Liver (tissue), 9 donors: Measurements from ENCODE around the gene SLC38A10. TPM values are rescaled to one million over a fixed set of nuclear protein-coding genes. Genes with fewer than 3 reads are reported as not detected.

Experiments used
- DNase-seq: peaks from one replicate; pipeline ENCODE4 v3.0.0-alpha.2; 2017; ENCODE audit warnings: low spot score
- H3K27ac ChIP-seq, 2 donors: one replicate each; pipeline ENCODE4 v1.7.0; 2013; ENCODE audit warnings: inconsistent platforms in 2 of 2, low read length in 2 of 2, control low read depth in 1 of 2, low read depth in 1 of 2, mild to moderate bottlenecking in 1 of 2
- H3K27me3 ChIP-seq, 4 donors: one replicate each; pipeline versions ENCODE4 v1.6.1 to v1.7.0; 2013; ENCODE audit warnings: low read length in 3 of 4, inconsistent platforms in 1 of 4, mild to moderate bottlenecking in 1 of 4, moderate library complexity in 1 of 4; ENCODE audit not compliant: control insufficient read depth in 4 of 4, insufficient read depth in 4 of 4
- H3K36me3 ChIP-seq, 4 donors: one replicate each; pipeline versions ENCODE4 v1.6.1 to v1.7.0; 2013; ENCODE audit warnings: low read length in 3 of 4, mild to moderate bottlenecking in 3 of 4, low read depth in 1 of 4, moderate library complexity in 1 of 4; ENCODE audit not compliant: control insufficient read depth in 4 of 4, insufficient read depth in 3 of 4
- H3K4me1 ChIP-seq, 4 donors: one replicate each; pipeline versions ENCODE4 v1.6.1 to v1.7.0; 2013; ENCODE audit warnings: low read length in 3 of 4, mild to moderate bottlenecking in 3 of 4, moderate library complexity in 1 of 4; ENCODE audit not compliant: control insufficient read depth in 4 of 4, insufficient read depth in 4 of 4
- H3K4me3 ChIP-seq, 3 donors: one replicate each; pipeline versions ENCODE4 v1.6.1 to v1.7.0; 2013; ENCODE audit warnings: low read length in 3 of 3, control low read depth in 1 of 3, low read depth in 1 of 3, mild to moderate bottlenecking in 1 of 3
- H3K9ac ChIP-seq, 2 donors: one replicate each; pipeline ENCODE4 v1.7.0; 2013; ENCODE audit warnings: low read length in 2 of 2, mild to moderate bottlenecking in 2 of 2, moderate library complexity in 2 of 2, control low read depth in 1 of 2, low read depth in 1 of 2
- H3K9me3 ChIP-seq, 4 donors: one replicate each; pipeline versions ENCODE4 v1.6.1 to v1.7.0; 2013; ENCODE audit warnings: low read length in 3 of 4; ENCODE audit not compliant: control insufficient read depth in 4 of 4
- ATF3 ChIP-seq: IDR thresholded peaks from 2 replicates; pipeline ENCODE4 v1.6.1; 2016; ENCODE audit warnings: antibody characterized with exemption
- CTCF ChIP-seq: fragments of 150-350 bp; IDR thresholded peaks from 2 replicates; pipeline ENCODE4 v1.5.1; 2017; ENCODE audit warnings: improper control_type of control experiment, low read depth, low read length; ENCODE audit not compliant: missing input control
- EGR1 ChIP-seq, 2 donors: IDR thresholded peaks; 2 replicates each; pipeline ENCODE4 v1.6.1; 2016 to 2018; ENCODE audit warnings: antibody characterized with exemption in 2 of 2, low read depth in 2 of 2
- FOXA1 ChIP-seq: IDR thresholded peaks from 2 replicates; pipeline ENCODE4 v1.6.1; 2016; ENCODE audit warnings: antibody characterized with exemption
- GABPA ChIP-seq, 2 donors: IDR thresholded peaks in 1 of 2; conservative IDR thresholded peaks in 1 of 2; 2 replicates each; pipeline ENCODE4 v1.6.1; 2016; ENCODE audit warnings: antibody characterized with exemption in 2 of 2, mild to moderate bottlenecking in 1 of 2, moderate library complexity in 1 of 2
- HNF4A ChIP-seq, 2 donors: conservative IDR thresholded peaks; 2 replicates each; pipeline ENCODE4 v1.6.1; 2016; ENCODE audit warnings: antibody characterized with exemption in 2 of 2, mild to moderate bottlenecking in 2 of 2
- HNF4G ChIP-seq: IDR thresholded peaks from 2 replicates; pipeline ENCODE4 v1.6.1; 2016; ENCODE audit warnings: antibody characterized with exemption
- JUND ChIP-seq, 2 donors: IDR thresholded peaks; 2 replicates each; pipeline ENCODE4 v1.6.1; 2016; ENCODE audit warnings: antibody characterized with exemption in 2 of 2
- NR2F2 ChIP-seq: IDR thresholded peaks from 2 replicates; pipeline ENCODE4 v1.6.1; 2016; ENCODE audit warnings: antibody characterized with exemption
- RAD21 ChIP-seq, 2 donors: IDR thresholded peaks; 2 replicates each; pipeline ENCODE4 v1.6.1; 2016; ENCODE audit warnings: antibody characterized with exemption in 2 of 2, mild to moderate bottlenecking in 2 of 2
- SP1 ChIP-seq: IDR thresholded peaks from 2 replicates; pipeline ENCODE4 v1.6.1; 2018; ENCODE audit warnings: antibody characterized with exemption, mild to moderate bottlenecking
- TAF1 ChIP-seq: conservative IDR thresholded peaks from 2 replicates; pipeline ENCODE4 v1.6.1; 2016; ENCODE audit warnings: antibody characterized with exemption, mild to moderate bottlenecking
- YY1 ChIP-seq: IDR thresholded peaks from 2 replicates; pipeline ENCODE4 v1.6.1; 2016; ENCODE audit warnings: antibody characterized with exemption, mild to moderate bottlenecking
- ZBTB33 ChIP-seq: IDR thresholded peaks from 2 replicates; pipeline ENCODE4 v1.6.1; 2016; ENCODE audit warnings: antibody characterized with exemption
- WGBS: extraction: QIAGEN DNeasy Blood & Tissue Kit; methylation state at CpG from one replicate; pipeline ENCODE4 v1.1.7; 2013; 5-methylcytosine and 5-hydroxymethylcytosine counted together
- polyA plus RNA-seq, 2 donors: library from polyadenylated mRNA; stranded (reverse) in 1 of 2; unstranded in 1 of 2; fragments of 200-250 nt in 1 of 2; fragments of >200 nt in 1 of 2; fragmentation: Nextera tagmentation in 1 of 2; extraction: Ambion mirVana in 1 of 2; gene quantifications; one replicate each; pipeline versions ENCODE4 v1.2.1 to v1.2.3, GENCODE V29; 2013 to 2015
- total RNA-seq, 2 donors: library from RNA; depleted of rRNA; stranded (reverse); fragments of >200 nt; gene quantifications; one replicate each; pipeline ENCODE4 v1.2.3, GENCODE V29; 2014
- donor health status: healthy.
- donor health status: healthy.
- donor health status: healthy.
- donor health status: healthy.
- donor health status: healthy.

Gene SLC38A10
- total and polyA plus RNA-seq, 4 donors: 29.3 to 117 (median 54.7) TPM

- Histone ChIP-seq H3K27me3 (no peaks in the 10 kb centered on the region), H3K4me1 (peaks cover 27 to 58% (median 44%) of the 10 kb centered on the region in 4 donors), H3K9ac (peak overlapping the region; percentile 75 to 91), H3K4me3 (peak overlapping the region; percentile 85 to 90 (median 87)), H3K9me3 (no peaks in the 10 kb centered on the region), H3K36me3 (no peaks in the 10 kb centered on the region), H3K27ac (peak overlapping the region; percentile 95 to 98)
- no peak for TF ChIP-seq ATF3
- no peak for TF ChIP-seq ZBTB33
- no peak for TF ChIP-seq NR2F2
- DNase-seq: no peak
- 22% methylated on average over 55 of the region's 55 CpGs for WGBS
Observed at GRCh38 chr17:81342269-81343070, 47.4 kb upstream of the SLC38A10 start.

- no peaks in the 10 kb centered on the region for H3K9me3 ChIP-seq
Observed at GRCh38 chr17:81341516-81342268, 46.6 kb upstream of the SLC38A10 start.

More at GRCh38 chr17:81341516-81342268, 46.6 kb upstream of the SLC38A10 start:
- Histone ChIP-seq H3K27ac (peak overlapping the region; percentile 95 to 98), H3K4me3 (peak overlapping the region in 1 of 3 donors; percentile 87), H3K36me3 (no peaks in the 10 kb centered on the region), H3K27me3 (no peaks in the 10 kb centered on the region), H3K9ac (peak overlapping the region; percentile 54 to 66), H3K4me1 (peaks cover 27 to 58% (median 43%) of the 10 kb centered on the region in 4 donors)
- TF ChIP-seq TAF1: no peak
- no peak for TF ChIP-seq HNF4G
- TF ChIP-seq RAD21 (IDR thresholded peaks at IDR 0.05): no peak
- no peak for TF ChIP-seq JUND (IDR thresholded peaks at IDR 0.05)
- no peak for TF ChIP-seq EGR1 (IDR thresholded peaks at IDR 0.05; ENCODE audit: low read depth in 2 of 2)
- no peak for TF ChIP-seq GABPA (IDR thresholded peaks at IDR 0.05 in 1 of 2, conservative IDR thresholded peaks at IDR 0.05 in 1 of 2)
- no peak for TF ChIP-seq FOXA1
- no peak for TF ChIP-seq CTCF
- no peak for TF ChIP-seq HNF4A (conservative IDR thresholded peaks at IDR 0.05)
- no peak for TF ChIP-seq YY1
- no peak for TF ChIP-seq ATF3
- TF ChIP-seq SP1: no peak
- WGBS: 41% methylated on average over 83 of the region's 83 CpGs
- peak; percentile 38 for DNase-seq
